ENCODE measurements around the gene RXFP4.

- TF ChIP-seq USF2 (IDR thresholded peaks at IDR 0.05; ENCODE audit: low read depth, low read length) = no peak
- no peak for TF ChIP-seq USF2 (CRISPR knock-in tag; IDR thresholded peaks at IDR 0.05; ENCODE audit: borderline replicate concordance)
- TF ChIP-seq MAX (IDR thresholded peaks at IDR 0.05) = no peak; the same call in 1 of the 2 replicates
- no peak for TF ChIP-seq CHD4 (IDR thresholded peaks at IDR 0.05; ENCODE audit: borderline replicate concordance, low read length)
- no peak for TF ChIP-seq ZNF691 (CRISPR knock-in tag; IDR thresholded peaks at IDR 0.05; ENCODE audit: borderline replicate concordance, low read depth)
- TF ChIP-seq HOXA5 (CRISPR knock-in tag; IDR thresholded peaks at IDR 0.05) = 0 out of 2 replicates have a peak, but pooled peaks have one; percentile 41
- no peak for TF ChIP-seq NFE2 (CRISPR knock-in tag; IDR thresholded peaks at IDR 0.05)
- TF ChIP-seq ZNF337 (CRISPR knock-in tag; IDR thresholded peaks at IDR 0.05; ENCODE audit: borderline replicate concordance, low read depth) = no peak
- no peak; the same call in 1 of the 2 replicates for TF ChIP-seq GMEB1 (CRISPR knock-in tag; IDR thresholded peaks at IDR 0.05; ENCODE audit: borderline replicate concordance)
- no peak for TF ChIP-seq ZBED4 (CRISPR knock-in tag; IDR thresholded peaks at IDR 0.05; ENCODE audit: borderline replicate concordance)
- no peak for TF ChIP-seq ADNP (CRISPR knock-in tag; IDR thresholded peaks at IDR 0.05)
- no peak for TF ChIP-seq FOXO4 (CRISPR knock-in tag; conservative IDR thresholded peaks at IDR 0.05)
- TF ChIP-seq POLR2A (IDR thresholded peaks at IDR 0.05; ENCODE audit: insufficient read depth in 1 of 2, low read depth in 2 of 2, low read length in 2 of 2) = no peak
- TF ChIP-seq GZF1 (CRISPR knock-in tag; IDR thresholded peaks at IDR 0.05) = no peak
Observed at GRCh38 chr1:155938220-155938627, 3.2 kb upstream of the RXFP4 start.

Data from HepG2 (cell line).